ENCODE measurements around the gene CCR2.

DNA sequence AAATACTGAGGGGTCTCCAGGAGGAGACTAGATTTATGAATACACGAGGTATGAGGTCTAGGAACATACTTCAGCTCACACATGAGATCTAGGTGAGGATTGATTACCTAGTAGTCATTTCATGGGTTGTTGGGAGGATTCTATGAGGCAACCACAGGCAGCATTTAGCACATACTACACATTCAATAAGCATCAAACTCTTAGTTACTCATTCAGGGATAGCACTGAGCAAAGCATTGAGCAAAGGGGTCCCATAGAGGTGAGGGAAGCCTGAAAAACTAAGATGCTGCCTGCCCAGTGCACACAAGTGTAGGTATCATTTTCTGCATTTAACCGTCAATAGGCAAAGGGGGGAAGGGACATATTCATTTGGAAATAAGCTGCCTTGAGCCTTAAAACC, 21.3 kb downstream of the CCR2 start:
- TF ChIP-seq, protein P1, sequence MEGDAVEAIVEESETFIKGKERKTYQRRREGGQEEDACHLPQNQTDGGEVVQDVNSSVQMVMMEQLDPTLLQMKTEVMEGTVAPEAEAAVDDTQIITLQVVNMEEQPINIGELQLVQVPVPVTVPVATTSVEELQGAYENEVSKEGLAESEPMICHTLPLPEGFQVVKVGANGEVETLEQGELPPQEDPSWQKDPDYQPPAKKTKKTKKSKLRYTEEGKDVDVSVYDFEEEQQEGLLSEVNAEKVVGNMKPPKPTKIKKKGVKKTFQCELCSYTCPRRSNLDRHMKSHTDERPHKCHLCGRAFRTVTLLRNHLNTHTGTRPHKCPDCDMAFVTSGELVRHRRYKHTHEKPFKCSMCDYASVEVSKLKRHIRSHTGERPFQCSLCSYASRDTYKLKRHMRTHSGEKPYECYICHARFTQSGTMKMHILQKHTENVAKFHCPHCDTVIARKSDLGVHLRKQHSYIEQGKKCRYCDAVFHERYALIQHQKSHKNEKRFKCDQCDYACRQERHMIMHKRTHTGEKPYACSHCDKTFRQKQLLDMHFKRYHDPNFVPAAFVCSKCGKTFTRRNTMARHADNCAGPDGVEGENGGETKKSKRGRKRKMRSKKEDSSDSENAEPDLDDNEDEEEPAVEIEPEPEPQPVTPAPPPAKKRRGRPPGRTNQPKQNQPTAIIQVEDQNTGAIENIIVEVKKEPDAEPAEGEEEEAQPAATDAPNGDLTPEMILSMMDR (IDR thresholded peaks at IDR 0.05; ENCODE audit: low read depth, low read length), result no peak
- TF ChIP-seq, protein P2, sequence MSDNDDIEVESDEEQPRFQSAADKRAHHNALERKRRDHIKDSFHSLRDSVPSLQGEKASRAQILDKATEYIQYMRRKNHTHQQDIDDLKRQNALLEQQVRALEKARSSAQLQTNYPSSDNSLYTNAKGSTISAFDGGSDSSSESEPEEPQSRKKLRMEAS (IDR thresholded peaks at IDR 0.05; ENCODE audit: low read depth, low read length), result no peak
- no peak for TF ChIP-seq POLR2A (IDR thresholded peaks at IDR 0.05; ENCODE audit: extremely low read depth, insufficient read length)
